K562 treated with DMSO at 1 percent for 48 hours (cell line): Measurements from ENCODE around the gene ZNF219. TPM values are rescaled to one million over a fixed set of nuclear protein-coding genes. Genes with fewer than 3 reads are reported as not detected.

Experiments
- total RNA-seq: library from RNA; unstranded; fragments of 300-600 nt; gene quantifications from 2 replicates; pipeline ENCODE4 v1.2.3, GENCODE V29; 2022; ENCODE audit warnings: low replicate concordance; ENCODE audit errors: extremely low read depth

Gene ZNF219
- not detected in 2 replicates for total RNA-seq

GRCh38 chr14:21098076-21098891, at the start of gene ZNF219:
TSS of gene ZNF219 (minus strand) at chr14:21098655. CDS start at chr14:21093591, 5,064 bp downstream.

GRCh38 chr14:21100931-21101330, 2.5 kb upstream of the ZNF219 start, which contains the start of gene TMEM253:
TSS of gene TMEM253 (plus strand) at chr14:21101066. CDS start at chr14:21101344, 278 bp downstream.

DNA sequence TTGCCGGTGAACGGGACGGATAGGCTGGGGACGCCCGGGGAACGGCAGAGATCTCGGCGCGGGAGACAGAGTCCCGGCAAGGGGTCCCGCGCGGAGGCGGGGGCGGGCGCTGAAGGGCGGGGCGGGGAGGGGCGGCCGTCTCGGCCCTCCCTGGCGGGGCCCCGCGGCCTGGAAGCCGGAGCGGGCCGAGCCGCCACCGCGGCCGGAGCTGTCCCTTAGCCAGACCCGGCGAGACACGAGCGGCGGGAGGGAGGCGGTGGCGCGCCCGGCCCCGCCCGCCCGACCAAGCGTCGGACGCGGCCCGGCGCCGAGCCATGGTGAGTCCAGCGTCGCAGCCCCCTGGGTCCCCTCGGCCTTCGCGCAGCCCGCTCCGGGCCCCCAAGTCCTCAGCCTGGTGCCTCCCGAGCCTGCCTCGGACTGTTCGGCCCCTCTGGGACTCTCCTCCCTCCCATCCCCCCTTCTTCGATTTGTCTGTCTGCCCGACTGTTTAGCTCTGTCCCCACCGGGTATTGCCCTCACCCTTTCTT, 28.3 kb downstream of the ZNF219 start, which contains the start of gene ARHGEF40:
ARHGEF40 (plus strand) TSS at position 222 of the 527 bp plus-strand sequence; CDS start at position 315, 93 bp downstream.

GRCh38 chr14:21057803-21058675, 40.4 kb downstream of the ZNF219 start, which contains the start of gene RNASE8:
TSS of gene RNASE8 (plus strand) at chr14:21057822. CDS start at chr14:21057893, 71 bp downstream.

DNA sequence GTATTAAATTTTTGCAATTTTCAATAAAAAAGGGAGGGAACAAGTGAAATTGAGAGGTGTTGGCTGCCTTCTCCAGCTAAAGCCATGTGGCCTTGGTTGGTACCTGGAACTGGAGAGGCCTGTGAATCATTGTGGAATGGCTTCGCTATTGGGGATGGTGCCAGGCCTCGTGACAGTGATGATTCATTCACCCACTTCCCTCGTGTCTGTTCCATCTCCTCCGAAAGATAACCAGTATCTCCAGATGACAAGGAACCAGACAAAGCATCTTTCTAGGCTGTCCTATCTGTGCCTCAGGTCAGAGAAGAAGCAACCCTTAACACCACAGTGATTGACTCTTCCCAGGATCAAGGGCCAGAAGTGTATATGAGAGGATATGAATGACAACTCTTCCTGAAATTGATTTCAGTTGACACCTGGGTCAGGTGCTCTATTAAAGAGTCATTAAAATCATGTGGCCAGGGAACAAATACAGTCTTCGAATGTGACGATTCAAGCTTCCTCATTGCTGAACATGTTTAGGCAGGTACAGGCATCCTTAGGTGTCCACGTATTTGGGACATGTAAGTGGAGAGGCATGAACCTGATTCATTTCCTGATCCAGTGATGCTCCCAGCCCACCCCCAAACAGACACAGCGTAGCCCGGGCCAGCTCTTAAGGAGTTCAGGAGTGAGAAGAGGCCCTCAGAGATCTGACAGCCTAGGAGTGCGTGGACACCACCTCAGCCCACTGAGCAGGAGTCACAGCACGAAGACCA, 56.6 kb downstream of the ZNF219 start, which contains the start of gene RNASE7:
RNASE7 (plus strand) TSS at position 687 of the 758 bp plus-strand sequence. CDS start 631 bp downstream, outside the sequence.

Other genes starting within 250 kb of the ZNF219 start
- not detected in 2 replicates for gene RNASE3, start 207.3 kb downstream of the ZNF219 start, total RNA-seq
- gene RNASE2, start 143.2 kb downstream of the ZNF219 start, total RNA-seq, result not detected in 2 replicates
- gene METTL17, start 108.7 kb downstream of the ZNF219 start, total RNA-seq, result not detected in 2 replicates
- not detected in 2 replicates for gene SLC39A2, start 99.4 kb downstream of the ZNF219 start, total RNA-seq
- not detected in 2 replicates for gene NDRG2, start 73.6 kb downstream of the ZNF219 start, total RNA-seq
- gene TPPP2, start 68.4 kb downstream of the ZNF219 start, total RNA-seq, result not detected in 2 replicates
- gene RNASE13, start 63.8 kb downstream of the ZNF219 start, total RNA-seq, result not detected in 2 replicates
- not detected in 2 replicates for gene RNASE7, start 56.3 kb downstream of the ZNF219 start, total RNA-seq
- not detected in 2 replicates for gene RNASE8, start 40.8 kb downstream of the ZNF219 start, total RNA-seq
- not detected in 2 replicates for gene ARHGEF40, start 28.4 kb downstream of the ZNF219 start, total RNA-seq
- gene TMEM253, start 2.4 kb upstream of the ZNF219 start, total RNA-seq, result not detected in 2 replicates
- not detected in 2 replicates for gene OR5AU1, start 57.4 kb upstream of the ZNF219 start, total RNA-seq
- gene HNRNPC, start 170.8 kb upstream of the ZNF219 start, total RNA-seq, result 1,103 TPM in 1 of 2 replicates, not detected in the other
- not detected in 2 replicates for gene RPGRIP1, start 181.4 kb upstream of the ZNF219 start, total RNA-seq